Activated gamma-delta T cell treated with anti-CD3 and anti-CD28 coated beads, Interleukin-2, amount 50 U/mL, for 16 hours (primary cell): ENCODE data around the gene KIF6.

Experiments used
- DNase-seq: peaks from one replicate; pipeline ENCODE4 v3.0.0-alpha.2; 2020; ENCODE audit warnings: low read depth

Gene KIF6

DNA sequence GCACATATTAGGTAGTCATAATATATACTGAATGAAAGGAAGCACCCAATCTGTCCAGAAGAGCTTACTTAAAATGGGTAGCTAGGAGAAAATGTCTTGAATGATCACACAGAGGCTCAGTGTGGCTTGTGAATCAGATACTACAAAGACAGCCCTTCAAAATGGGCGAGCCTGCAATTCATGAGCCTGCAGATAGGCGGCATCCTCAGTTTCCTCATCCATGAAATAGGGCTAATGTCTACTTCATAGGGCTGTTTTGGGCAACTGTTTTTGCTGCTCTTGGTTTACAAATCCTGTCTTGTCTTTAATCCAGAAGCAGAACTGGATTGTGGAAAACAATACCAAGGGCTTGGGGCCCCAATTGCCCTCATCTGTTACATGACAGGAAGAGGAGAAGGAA is 273.4 kb downstream of the KIF6 start:
- no peak for DNase-seq

DNA sequence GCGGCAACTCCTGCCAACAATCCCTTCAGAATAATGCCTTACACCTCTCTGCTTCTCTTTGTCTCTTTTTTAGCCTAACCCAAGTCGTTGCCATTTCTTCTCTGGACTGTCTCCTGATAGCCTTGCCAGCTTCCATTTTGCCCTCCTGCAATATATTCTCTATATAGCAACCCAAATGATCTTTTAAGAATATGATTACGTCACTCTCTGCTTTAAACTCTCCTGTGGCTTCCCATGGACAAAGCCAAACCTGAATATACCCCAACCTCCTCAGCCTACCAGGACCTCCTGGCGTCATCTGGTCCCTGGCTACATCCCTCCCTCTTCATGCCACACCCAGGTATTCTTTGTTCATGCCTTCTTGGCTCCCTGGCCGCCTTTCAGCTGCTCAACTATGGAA is 276.2 kb downstream of the KIF6 start:
- DNase-seq = no peak

DNA sequence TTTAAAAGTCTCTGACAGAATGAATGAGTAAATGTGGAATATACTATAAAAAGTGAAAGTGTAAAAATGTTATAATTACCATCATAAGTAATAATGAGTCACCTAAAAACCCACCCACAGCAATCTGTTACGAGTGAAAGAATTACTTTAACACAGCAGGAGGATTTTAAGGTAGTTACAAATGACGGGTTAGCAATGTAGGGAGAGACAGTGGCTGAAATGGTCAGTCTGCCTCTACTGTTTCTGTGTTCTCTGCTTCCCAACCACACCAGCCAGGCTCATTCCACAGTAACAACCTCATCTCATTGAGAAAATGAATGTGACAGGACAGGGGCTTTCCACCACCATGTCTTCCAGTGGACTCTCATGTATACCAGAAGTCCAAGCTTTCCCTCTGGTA is 278.3 kb downstream of the KIF6 start:
- DNase-seq = no peak

DNA sequence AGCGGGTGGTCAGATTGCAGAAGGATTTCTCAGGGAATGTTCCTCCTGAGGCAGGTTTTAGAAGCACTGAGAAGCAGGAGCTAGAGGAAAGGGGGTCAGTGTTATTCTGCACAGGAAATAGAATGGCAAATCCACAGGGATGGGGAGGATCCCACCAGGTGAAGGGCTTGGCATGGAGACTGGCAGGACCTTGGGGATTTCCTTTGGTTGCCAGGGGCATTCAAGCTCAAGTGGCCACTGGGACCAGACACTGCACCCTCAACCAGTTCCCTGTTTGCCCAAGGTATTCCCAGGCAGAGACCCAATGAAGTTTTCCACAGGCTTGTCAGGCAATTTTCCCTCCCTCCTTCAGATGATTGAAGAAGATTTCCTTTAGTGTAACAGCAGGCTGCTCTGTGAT is 279.5 kb downstream of the KIF6 start:
- no peak for DNase-seq

DNA sequence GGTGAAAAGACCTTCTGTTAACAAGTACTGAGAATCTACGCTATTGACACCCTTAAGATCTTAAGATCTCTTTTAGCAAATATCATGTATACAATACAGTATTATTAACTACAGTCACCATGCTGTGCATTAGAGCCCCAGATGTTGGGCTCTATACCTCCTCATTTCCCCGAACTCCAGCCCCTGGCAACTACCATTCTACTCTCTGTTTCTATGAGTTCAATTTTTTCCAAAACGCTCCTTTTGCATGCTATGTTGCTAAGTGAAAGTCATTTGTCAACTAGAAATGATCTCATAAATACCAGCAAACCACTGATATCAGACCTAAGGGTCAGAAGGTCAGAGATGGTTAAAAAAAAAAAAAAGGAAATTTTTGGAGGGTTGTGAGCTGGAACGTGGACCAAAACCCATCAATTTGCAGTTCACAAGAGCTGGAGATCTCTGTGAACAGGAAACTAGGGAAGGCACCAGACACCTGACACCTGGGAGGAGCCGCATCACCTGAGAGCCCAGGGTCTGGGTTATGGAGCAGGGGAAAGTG is 280.7 kb downstream of the KIF6 start:
- no peak for DNase-seq

DNA sequence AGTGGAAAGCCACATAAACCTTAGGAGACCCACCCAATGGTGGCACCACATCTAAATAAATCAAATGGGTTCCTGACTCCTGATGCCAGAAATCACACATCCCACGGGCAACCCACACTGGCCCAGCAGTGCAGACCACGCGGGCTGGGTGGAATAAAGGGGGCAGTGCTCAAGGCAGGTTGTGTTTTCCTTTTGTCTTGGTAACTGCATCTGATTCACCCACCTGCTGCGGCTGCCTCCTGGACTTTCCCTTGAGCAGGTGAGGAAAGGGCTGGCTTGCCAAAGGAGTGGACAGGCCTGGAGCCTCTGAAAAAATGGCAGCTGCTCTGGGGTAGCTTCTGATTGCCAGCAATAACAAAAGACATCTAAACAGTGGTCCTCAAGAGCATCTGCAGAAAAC is 283.2 kb downstream of the KIF6 start:
- no peak for DNase-seq

DNA sequence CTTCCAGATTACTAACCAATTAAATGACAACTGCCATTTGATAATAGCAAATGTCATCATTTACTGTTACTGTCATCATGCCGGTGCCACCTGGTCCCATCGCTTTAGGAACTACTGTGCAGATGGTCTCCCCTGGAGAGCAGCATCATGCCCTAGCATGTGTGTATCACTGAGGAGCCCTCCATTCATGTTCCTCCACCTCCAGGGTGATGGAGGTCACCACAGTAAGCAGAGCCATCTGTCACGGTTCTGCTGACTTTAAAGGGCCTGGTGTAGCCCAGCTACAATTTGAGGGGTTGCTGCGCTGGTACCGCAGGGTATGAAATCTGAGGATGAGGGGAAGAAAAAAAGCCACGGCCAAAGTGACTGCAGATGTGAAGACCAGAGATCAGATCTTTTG is 283.9 kb downstream of the KIF6 start:
- DNase-seq = no peak

DNA sequence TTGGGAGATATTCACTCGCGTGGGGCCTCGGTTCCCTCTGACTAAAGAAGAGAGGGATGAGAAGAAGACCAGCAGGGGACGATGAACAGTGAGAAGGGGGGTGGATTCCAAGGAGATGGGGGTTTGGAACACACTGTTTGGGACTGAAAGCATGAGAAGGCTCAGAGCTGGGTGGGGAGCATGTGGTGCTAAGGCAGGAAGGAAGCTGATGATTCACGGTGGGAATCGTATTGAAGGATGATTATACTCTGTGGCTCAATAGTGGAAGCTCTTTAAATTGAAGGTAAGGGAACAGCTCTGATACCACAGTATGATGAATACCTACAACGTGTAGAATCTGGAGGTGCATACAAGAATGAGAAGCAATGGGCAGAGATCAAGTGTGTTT is 285.2 kb downstream of the KIF6 start:
- no peak for DNase-seq

DNA sequence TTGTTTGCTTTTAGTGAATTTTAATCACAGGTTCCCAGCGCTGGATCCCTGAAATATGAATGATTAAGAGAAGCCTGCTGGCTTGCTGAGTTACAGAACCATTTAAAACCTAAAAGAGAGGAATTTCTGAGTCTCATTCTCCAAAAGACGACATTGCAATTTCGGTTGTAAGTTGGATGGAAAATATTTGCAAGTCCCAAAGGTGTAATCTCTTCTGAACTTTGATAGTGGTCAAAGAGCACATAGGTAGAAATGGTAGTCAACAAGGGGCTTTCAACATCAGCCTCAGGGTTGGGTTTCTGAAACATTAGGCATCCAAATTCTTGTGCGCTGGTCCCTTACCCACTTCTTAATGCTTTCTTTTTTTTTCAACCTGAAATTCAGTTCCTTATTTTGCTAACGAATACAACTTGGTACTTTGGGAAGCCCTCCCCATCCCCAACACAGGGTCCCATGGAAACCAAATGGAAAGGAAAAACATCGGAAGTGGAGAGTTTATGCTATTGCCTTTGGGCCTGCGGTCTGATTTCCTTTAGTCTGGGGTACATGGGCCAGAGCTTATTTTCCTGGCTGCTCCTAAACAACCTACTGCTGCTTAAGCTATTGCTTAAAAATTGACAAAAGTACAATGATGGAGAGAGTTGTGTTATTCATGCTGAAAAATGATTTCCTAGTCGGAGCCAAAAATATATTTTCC is 285.7 kb downstream of the KIF6 start:
- DNase-seq = no peak

DNA sequence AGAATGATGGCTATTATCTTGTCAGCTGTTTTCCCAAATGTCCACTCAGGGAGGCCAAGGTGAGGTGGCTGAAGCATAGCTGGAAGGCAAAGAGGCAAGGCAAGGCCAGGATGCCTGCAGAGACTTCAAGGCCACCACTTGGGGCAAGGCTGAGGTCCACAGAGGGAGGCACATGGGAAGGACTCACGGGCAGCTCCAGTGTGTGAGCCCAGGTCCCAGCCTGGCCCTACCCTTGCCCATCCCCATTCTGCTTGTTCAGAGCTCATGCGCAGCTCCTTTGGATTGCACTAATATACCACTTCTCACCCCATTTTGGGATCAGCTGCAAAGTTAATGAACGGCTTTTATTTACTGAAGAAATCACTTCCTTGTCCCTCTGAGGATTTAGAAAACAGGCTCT is 291.6 kb downstream of the KIF6 start:
- no peak for DNase-seq

DNA sequence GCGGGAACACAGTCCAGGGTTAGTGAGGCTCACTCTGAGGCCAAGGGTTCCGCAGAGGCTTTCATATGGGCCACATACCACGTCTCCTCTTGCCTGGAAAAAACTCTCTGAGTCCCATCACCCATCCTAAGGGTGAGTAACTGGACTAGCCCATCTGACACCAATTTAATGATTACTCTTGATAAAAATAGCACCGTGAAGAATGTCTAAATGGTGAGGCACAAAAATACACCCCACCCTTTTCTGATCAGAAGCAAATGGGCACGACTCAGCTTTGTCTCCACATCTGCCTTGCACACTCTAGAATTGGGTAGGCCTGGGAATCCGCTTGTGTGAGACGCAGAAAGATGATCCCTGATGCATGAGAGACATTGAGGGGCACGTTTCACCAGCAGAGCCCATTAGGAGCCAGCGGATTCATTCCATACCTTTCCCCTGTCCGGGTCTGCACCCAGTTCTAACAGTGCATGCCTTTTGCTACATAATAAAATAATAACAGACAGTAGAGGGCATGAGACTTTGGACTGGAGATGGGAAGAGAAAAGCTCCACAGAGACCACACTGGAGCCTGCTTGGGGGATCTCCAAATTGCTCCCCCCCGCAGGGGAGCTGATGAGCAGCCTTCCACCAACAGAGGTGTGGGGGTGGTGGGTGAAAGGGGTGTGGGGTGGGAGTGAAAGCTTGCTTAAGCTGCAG is 292.7 kb downstream of the KIF6 start:
- DNase-seq = no peak

DNA sequence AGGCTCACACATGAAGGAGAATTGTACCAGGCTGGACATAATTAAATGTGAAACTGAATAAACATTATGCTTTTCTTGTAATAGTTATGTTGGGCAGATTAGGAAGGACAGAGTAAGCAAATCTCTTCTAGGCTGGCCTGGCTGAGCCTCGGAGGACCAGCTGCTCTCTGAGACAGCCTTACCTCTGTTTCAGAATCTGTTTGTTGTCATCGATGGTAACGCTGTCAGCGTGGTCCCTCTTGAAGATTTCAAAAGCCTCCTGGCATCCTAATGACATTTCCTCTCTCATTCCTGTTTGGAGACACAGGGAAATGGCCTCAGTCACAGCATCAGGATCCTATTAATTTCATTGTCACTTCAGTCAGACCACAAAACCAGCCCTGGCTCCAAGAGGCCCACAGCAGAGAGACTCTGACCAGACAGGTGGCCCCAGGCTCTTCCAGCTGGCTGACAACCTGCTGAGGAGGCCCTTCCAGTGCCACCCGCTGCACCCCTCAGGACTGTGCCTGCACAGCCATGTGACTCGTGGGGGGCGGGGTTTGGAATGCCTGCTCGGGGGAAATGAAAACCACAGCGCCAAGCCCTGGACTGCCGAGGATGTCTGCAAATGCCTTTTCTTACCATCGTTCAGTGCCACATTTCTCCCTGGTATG is 294.2 kb downstream of the KIF6 start:
- no peak for DNase-seq

DNA sequence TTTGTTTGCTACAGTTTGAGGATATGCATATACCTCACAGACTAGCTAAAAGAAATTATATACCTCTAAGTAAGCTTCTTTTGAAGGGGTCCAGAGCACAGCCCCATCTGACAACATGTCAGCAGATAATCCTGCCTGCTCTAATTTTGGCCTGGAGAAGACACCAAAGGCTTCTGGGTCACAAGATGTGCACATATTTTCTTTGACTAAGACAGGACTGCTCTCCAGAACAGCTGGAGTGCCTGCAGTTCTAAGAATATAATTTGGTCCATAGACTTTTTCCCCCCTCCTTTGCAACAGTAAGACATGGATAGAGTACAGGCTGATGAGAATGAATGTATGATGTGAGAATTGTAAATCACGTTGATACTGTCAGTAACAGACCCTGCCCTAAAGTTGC is 294.8 kb downstream of the KIF6 start:
- no peak for DNase-seq

DNA sequence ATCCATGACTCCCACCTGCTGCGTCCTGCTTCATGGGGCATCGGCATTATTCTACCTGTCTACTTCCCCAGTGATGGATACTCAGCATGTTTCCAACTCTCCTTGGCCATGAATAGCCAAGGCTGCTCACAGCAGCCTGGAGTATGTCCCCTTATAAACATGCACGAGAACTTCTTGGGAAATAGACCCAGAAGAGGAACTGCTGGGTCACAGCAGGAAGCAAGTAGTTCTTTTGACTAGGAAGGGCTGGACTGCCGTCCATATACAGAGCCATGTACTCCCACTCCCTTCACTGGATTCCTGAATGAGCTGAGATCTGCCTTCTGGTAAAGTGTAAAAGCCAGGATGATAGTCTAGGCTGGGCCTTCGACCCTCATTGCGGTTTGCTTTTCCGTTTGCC is 296.4 kb downstream of the KIF6 start:
- no peak for DNase-seq

DNA sequence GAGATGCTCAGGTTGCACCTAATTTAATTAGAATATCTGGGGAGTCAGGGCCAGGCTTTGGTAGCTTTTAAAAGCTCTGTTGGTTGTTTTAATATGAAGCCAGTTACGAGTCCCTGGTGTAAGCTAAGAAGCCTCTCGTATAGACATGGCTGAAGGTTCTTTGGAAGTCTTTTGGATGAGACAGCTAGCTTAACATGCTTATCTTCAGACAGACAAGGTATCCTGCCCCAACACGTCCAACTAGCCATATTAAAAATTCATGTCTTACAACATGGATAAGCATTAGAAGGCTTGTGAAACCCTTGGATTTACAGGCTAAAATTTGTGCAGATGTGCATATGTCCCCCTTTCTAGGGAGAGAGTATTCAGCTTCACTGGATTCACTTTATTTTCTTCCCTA is 297.1 kb downstream of the KIF6 start:
- DNase-seq = no peak

DNA sequence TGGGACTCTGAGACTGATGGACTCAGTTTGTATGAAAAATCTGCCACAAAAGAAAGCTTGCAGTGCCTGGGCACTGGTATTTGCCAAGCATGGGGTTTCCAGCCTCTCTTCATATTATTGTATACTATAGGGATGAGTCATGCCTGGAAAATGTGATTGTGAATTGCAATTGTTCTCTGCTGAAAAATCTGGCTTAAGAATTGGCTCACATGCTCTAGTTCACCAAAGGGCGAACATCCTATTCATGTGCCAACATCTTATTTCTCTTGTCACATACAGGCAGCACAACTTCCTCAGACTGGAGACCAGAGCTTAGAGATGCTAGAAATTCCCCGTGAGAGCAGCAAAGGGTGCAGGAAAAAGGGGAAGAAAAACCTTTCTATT is 299.1 kb downstream of the KIF6 start:
- DNase-seq = no peak

DNA sequence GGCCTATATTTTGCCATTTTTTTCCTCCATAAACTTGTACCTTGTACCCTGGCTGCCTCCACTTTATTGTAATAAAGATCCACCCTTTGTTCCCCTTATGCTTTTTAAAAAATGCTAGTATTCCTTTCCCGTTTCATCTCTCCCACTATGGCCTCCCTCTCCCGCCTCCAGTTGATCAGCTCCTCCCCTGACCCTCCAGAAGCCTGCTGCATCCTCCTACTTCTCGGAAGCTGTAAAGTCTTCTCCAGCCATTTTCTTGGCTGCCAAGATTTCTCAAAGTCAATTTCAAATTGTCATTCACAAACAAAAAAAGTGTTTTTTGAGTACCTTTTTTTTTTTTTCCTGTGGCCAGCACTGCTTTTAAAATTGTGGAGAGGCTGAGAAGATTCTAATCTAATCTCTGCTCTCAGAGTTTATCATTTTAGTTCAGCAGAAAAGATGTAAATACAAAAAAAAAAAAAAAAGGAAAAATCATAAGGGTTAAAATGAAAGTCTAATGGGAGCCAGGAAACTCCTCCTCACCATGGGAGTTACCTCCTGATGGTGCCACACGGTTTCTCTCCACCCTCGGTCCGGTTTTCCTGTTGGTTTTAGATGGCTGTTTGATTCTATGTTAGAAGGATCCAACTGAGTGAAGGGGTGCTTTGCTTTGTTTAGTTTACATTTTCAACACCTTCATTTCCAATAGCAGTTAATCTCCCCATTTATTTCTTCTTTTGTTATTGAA is 299.7 kb downstream of the KIF6 start:
- DNase-seq = no peak

DNA sequence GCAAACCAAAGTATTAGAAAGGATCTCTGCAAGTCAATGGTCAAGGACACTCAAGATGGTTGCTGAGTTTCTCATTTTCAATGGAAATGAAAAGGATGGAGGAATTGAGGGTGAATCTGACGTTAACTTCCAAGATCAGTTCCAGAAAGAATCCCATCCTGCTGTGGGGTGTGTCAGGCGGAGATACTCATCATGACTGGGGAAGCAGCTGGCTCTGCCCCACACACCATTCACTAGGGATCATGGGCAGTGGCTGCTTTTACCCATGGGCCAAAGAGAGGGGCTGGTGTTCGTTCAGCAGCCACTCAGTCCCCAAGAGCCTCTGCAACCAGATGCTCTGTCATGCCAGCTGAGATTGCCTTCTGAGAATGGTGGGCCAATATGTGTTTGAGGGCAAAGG is 300.4 kb downstream of the KIF6 start:
- no peak for DNase-seq

DNA sequence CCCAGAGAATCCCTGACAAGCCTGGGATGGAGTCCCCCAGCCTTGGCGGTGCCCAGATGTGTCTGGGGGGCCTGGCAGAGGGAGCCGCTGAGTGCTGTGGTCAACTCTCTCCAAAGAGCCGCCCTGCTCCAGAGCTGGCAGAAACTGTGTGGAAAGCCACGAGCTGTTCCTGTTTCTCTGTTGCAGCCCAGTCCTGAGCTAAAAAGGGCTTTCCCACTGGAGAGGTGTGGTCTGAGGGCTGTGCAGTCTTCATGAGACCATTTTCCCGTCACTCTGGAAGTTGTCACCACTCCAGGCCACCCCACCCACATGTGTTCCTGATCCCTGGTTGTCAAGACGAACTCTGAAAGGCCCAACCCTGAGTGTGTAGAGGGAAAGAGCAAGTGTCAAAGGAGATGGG is 303.0 kb downstream of the KIF6 start:
- no peak for DNase-seq

DNA sequence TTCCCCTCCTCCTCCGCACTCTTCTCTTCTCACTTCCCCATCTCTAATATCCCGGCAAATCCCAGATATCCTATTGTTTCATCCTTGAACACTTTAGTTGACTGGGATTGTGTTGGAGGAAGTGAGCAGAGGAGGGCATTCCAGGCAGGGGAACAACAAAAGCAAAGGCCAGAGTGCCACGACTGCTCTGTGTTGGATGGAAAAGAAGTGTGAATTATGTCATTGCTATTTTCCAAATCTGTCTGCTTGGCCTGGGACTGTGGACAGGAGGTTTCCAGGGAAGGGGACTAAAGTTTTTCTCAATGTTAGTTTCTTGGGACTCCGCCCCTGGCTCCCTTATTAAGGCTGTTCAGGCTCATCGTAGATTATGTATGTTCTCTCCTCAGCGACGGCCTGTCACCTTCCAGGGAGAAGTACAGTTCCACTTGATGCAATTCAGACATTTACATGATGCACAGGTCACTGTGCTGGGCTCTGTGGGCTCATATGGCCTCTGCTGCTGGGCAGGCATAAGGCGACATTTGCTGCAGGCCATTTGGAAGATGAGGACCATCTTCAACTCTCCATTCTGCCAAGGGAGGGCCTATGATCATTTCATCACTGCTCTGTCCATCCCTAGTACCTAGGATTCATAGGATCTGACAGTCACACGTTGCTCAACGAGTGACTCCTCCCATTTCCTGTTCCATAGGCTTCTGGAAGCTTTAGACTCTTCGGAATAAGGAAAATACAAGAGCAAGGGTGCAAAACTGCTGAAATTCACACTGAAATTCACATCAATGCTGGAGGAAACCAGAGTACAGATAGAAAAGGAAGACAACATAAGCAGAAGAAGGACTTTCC is 303.6 kb downstream of the KIF6 start:
- no peak for DNase-seq
